RPMI8226 (cell line): Measurements from ENCODE around the gene UBE2V1.

Source experiments
- DNase-seq: peaks from one replicate; pipeline ENCODE4 v3.0.0-alpha.2; 2015

Gene UBE2V1

GRCh38 chr20:50042370-50043313 is 70.3 kb downstream of the UBE2V1 start:
- DNase-seq, result no peak

- DNase-seq, result peak; percentile 67
Observed at GRCh38 chr20:50041246-50041873, 71.6 kb downstream of the UBE2V1 start.

GRCh38 chr20:50040432-50041245 is 72.3 kb downstream of the UBE2V1 start:
- no peak for DNase-seq

GRCh38 chr20:50039706-50040431 is 73.1 kb downstream of the UBE2V1 start:
- no peak for DNase-seq

- DNase-seq, result peak; percentile 30
Observed at GRCh38 chr20:50038574-50038991, 74.4 kb downstream of the UBE2V1 start.

DNA sequence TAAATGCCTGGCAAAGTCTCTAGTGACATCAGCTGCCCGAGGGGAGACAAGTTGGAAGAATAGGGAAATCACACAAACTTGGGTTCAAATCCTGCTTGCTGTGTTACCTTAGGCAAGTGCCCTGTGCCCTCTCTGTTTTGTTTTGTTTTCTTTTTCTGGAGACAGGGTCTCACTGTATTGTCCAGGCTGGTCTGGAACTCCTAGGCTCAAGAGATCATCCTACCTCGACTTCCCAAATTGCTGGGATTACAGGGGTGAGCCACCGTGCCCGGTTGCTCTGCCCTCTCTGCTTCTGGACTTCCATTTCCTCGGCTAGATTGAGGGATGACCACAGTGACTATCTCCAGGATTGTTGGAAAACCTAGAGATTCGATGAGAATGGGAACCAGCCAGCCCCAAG is 74.8 kb downstream of the UBE2V1 start:
- no peak for DNase-seq

DNA sequence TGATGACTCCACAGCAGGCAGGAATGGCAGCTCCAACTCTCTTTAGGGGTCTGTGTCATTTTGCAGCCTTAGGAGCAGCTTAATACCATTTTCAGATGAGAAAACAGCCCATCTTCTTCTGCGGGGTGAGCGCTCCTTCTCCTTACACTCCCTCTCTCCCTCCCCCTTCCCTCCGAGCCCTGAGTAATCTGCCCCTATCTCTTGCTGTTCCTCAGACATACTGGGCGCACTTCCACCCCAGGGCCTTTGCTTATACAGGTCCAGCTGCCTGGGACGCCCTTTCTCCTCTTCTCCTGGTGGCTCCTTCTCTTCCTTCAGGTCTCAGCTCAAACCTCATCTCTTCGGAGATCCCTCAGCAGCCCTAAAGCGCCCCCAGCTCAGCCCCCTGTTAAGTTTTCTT is 75.4 kb downstream of the UBE2V1 start:
- no peak for DNase-seq

DNA sequence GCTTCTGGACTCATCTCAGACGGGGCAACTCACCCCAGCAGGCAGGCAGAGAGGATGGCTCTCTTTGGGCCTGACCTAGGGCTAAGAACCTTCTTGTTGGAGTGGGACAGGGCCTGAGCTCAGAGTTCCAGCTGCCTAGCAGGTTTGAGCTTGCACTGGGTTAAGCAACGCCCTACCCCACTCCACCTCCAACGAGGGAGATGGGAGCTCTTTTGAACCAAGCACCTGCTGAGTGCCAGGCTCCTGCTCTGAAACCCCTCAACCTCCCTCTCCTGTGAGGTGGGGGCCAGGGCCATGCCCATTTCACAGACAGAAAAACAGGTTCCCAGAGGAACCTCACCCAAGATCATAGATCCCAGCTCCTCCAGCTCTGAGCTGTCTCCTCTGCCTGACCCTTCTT is 75.8 kb downstream of the UBE2V1 start:
- DNase-seq, result no peak

- no peak for DNase-seq
Observed at GRCh38 chr20:50036703-50037102, 76.2 kb downstream of the UBE2V1 start.

DNA sequence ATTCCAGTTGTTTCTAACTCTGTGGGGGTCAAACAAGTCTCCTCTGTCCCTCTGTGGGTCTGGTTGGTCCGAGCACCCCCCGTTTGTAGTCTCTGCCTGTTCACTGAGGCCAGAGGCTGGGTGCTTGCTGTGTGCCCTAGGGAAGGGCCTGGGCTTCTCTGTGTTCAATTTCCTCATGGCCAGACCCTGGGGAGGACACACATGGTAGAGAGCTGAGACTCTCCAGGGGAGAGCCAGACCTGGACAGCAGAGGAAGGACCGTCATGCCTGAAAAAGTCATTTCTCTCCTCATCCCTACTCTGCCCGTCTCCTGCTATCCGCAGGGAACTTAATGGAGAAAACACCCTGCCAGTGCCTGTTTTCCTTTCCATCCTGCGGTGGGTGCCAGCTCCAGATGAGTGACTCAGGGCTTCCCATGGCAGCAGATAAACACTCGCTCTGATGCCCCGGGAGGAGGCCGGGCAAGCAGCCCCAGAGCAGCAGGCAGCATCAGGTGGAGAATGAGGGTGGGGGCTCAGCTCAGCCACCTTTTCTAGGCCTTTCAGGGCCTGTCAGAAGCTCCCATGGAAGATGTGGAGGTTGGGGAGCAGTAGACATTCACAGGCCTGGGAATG is 78.3 kb downstream of the UBE2V1 start:
- DNase-seq, result no peak

GRCh38 chr20:50032955-50033666 is 79.8 kb downstream of the UBE2V1 start:
- no peak for DNase-seq
